K562 (cell line): Measurements from ENCODE around the gene C2orf72. TPM values are rescaled to one million over a fixed set of nuclear protein-coding genes. Genes with fewer than 3 reads are reported as not detected.

Source experiments
- ARHGAP35 ChIP-seq: fragments of 450-650 bp; IDR thresholded peaks from 2 replicates; pipeline ENCODE4 v1.6.1; 2018; ENCODE audit not compliant: partially characterized antibody
- CTCFL ChIP-seq: IDR thresholded peaks from 2 replicates; pipeline ENCODE4 v1.6.1; 2011; ENCODE audit warnings: borderline replicate concordance, low read depth, mild to moderate bottlenecking, moderate library complexity, low read length; ENCODE audit not compliant: insufficient read depth, poor library complexity, severe bottlenecking
- CXXC5 ChIP-seq: fragments of 250-450 bp; sonication (Bioruptor Pico); IDR thresholded peaks from 2 replicates; pipeline ENCODE4 v1.8.0; 2022; ENCODE audit warnings: inconsistent platforms, mild to moderate bottlenecking, moderate library complexity
- GABPB1 ChIP-seq: sonication (generic); formaldehyde crosslinking; IDR thresholded peaks from 2 replicates; pipeline ENCODE4 v1.8.0; 2022; ENCODE audit warnings: mild to moderate bottlenecking, missing genetic modification reagents
- HLTF ChIP-seq: fragments of 450-650 bp; IDR thresholded peaks from 2 replicates; pipeline ENCODE4 v1.6.1; 2016
- KLF16 ChIP-seq: IDR thresholded peaks from 2 replicates; pipeline ENCODE4 v1.6.1; 2016; ENCODE audit warnings: antibody characterized with exemption
- NKRF ChIP-seq: fragments of 450-650 bp; IDR thresholded peaks from 2 replicates; pipeline ENCODE4 v1.6.1; 2016; ENCODE audit warnings: borderline replicate concordance
- POLR3G ChIP-seq: IDR thresholded peaks from 2 replicates; pipeline ENCODE4 v1.6.1; 2011; ENCODE audit not compliant: insufficient read length, insufficient replicate concordance; ENCODE audit errors: extremely low read depth
- PRMT5 ChIP-seq: sonication (generic); formaldehyde crosslinking; IDR thresholded peaks from 2 replicates; pipeline ENCODE4 v1.5.0; 2020; ENCODE audit warnings: missing genetic modification reagents
- RBM14 ChIP-seq: fragments of 200-400 bp; formaldehyde crosslinking; IDR thresholded peaks from 2 replicates; pipeline ENCODE4 v1.6.1; 2018; ENCODE audit warnings: low read depth, mild to moderate bottlenecking, low read length, moderate library complexity, borderline replicate concordance; ENCODE audit not compliant: insufficient read depth
- RCOR1 ChIP-seq, 2 experiments: IDR thresholded peaks; 2 replicates each; pipeline ENCODE4 v1.6.1; 2012; ENCODE audit warnings: low read depth in 2 of 2, low read length in 2 of 2, borderline replicate concordance in 1 of 2, improper control_type of control experiment in 1 of 2
- THRB ChIP-seq: fragments of 450-650 bp; formaldehyde crosslinking; conservative IDR thresholded peaks from 2 replicates; pipeline ENCODE4 v1.4.0; 2022; ENCODE audit warnings: mild to moderate bottlenecking, missing genetic modification characterization
- TOE1 ChIP-seq, 2 experiments: fragments of 450-650 bp in 1 of 2; sonication (generic) in 1 of 2; formaldehyde crosslinking in 1 of 2; IDR thresholded peaks; 2 replicates each; pipeline versions ENCODE4 v1.7.1 to v1.8.0; 2016 to 2022; ENCODE audit warnings: borderline replicate concordance in 2 of 2, mild to moderate bottlenecking in 2 of 2, antibody characterized with exemption in 1 of 2, inconsistent platforms in 1 of 2, low read depth in 1 of 2, missing genetic modification reagents in 1 of 2, moderate library complexity in 1 of 2
- YY1 ChIP-seq, 3 experiments: IDR thresholded peaks; 2 replicates each; pipeline ENCODE4 v1.6.1; 2011; ENCODE audit warnings: low read length in 2 of 3, mild to moderate bottlenecking in 2 of 3, moderate library complexity in 2 of 3, borderline replicate concordance in 1 of 3, control low read depth in 1 of 3, low read depth in 1 of 3; ENCODE audit not compliant: insufficient read depth in 3 of 3, insufficient replicate concordance in 2 of 3, control insufficient read depth in 1 of 3, insufficient read length in 1 of 3; ENCODE audit errors: extremely low read depth in 1 of 3
- ZFP1 ChIP-seq: fragments of 450-650 bp; formaldehyde crosslinking; IDR thresholded peaks from 2 replicates; pipeline ENCODE4 v1.4.0; 2020; ENCODE audit warnings: mild to moderate bottlenecking, mixed read lengths
- ZNF280B ChIP-seq: fragments of 250-450 bp; sonication (Bioruptor Pico); IDR thresholded peaks from 2 replicates; pipeline ENCODE4 v1.5.1; 2021; ENCODE audit warnings: mild to moderate bottlenecking
- polyA plus RNA-seq, 8 experiments: library from polyadenylated mRNA; depleted of rRNA in 4 of 8; stranded (reverse) in 5 of 8; unstranded in 3 of 8; fragments of >200 nt; fragmentation: Nextera tagmentation in 2 of 8; fragmentation: Illumina TruSeq in 1 of 8; extraction: Ambion mirVana in 2 of 8; extraction: Trizol in 1 of 8; gene quantifications; 2 replicates each; pipeline versions ENCODE4 v1.2.1 to v1.2.3, GENCODE V29; 2011 to 2014; ENCODE audit warnings: inconsistent platforms in 1 of 8, missing spikeins in 1 of 8
- total RNA-seq, 7 experiments: library from RNA; depleted of rRNA in 6 of 7; stranded (reverse); fragments of >200 nt in 6 of 7; fragmentation: Illumina TruSeq in 2 of 7; extraction: Trizol in 2 of 7; gene quantifications; 2 replicates each; pipeline versions ENCODE4 v1.2.1 to v1.2.3, GENCODE V29; 2011 to 2021; ENCODE audit warnings: low replicate concordance in 1 of 7

C2orf72 gene
- total and polyA plus RNA-seq, 9 of the 15 experiments (the other 6 are each of a cell fraction or from before 2014, with no cell fraction given) = 0.08 to 0.18 (median 0.11) TPM; not detected in 6

DNA sequence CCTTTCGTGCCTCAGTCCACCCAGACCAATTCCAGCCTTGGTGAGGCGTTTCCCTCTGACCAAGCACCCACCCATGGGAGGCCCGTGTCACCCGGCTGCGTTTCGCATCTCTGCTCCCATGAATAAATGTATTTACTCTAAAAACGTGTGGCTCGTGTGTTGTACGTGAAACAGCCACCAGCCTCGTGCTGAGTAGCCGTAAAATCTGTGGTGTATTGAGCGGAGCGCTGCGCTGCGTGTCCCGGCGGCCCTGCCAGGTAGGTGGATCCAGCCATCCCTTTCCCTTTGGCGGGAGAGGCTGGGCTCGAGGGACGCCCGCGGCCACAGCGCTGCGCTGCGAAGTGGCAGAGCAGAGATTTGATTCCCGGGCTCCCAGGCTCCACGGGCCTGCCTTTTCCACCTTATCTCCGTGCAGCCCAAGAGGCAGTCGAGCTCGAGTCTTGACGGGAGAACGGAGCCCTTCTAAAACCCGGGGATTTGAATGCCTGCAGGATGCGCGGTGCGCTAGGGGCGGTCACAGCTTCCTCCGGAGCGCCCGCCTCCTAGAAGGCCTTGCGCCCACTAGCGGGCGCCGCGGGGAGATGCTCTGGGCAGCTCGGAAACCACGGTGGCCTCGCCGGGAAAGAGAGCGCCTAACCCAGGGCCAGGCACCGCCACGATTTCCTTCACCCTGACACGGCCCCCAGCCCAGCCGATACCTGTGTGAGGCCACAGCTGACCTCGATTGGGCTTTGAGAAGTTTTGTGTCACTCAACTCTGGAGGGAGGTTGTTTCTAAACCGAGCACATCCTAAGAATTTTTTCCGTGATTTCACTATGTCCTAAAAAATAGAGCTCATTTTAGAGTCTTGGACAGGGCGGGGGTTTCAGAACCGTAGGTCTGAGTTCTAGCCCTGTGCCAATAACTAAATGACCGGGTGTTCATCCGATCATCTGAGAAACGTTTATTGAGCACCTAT, 15.4 kb downstream of the C2orf72 start (continued):
- peak; percentile 92 for TF ChIP-seq CTCFL
- TF ChIP-seq ARHGAP35 = no peak
- TF ChIP-seq TOE1 (IDR thresholded peaks at IDR 0.05; ENCODE audit: borderline replicate concordance) = 0 out of 2 replicates have a peak, but pooled peaks have one; percentile 19
- TF ChIP-seq TOE1 (CRISPR knock-in tag; IDR thresholded peaks at IDR 0.05; ENCODE audit: borderline replicate concordance, low read depth) = no peak
- peak in 1 of 3 experiments; percentile 28 for TF ChIP-seq YY1 (IDR thresholded peaks at IDR 0.05; ENCODE audit: borderline replicate concordance in 1 of 3, control insufficient read depth in 1 of 3, extremely low read depth in 1 of 3, insufficient read depth in 3 of 3, insufficient read length in 1 of 3, insufficient replicate concordance in 2 of 3, low read depth in 1 of 3, low read length in 2 of 3)
- no peak for TF ChIP-seq POLR3G
- no peak for TF ChIP-seq GABPB1 (CRISPR knock-in tag)
- no peak for TF ChIP-seq HLTF
- TF ChIP-seq RCOR1 (IDR thresholded peaks at IDR 0.05; ENCODE audit: borderline replicate concordance in 1 of 2, low read depth in 2 of 2, low read length in 2 of 2) = peak in 1 of 2 experiments; percentile 51; a peak in 1 of 4 replicates
- TF ChIP-seq RBM14 = no peak
- TF ChIP-seq KLF16 = 0 out of 2 replicates have a peak, but pooled peaks have one; percentile 15
- TF ChIP-seq ZFP1 (CRISPR knock-in tag) = no peak
- TF ChIP-seq NKRF = no peak
- no peak for TF ChIP-seq THRB
- TF ChIP-seq ZNF280B (CRISPR knock-in tag) = no peak
- TF ChIP-seq PRMT5 (CRISPR knock-in tag) = no peak
- peak; percentile 60 for TF ChIP-seq CXXC5
